ENCODE data around the gene RTP5.
"Not testable (repeated sequence)": the region's sequence is repeated elsewhere in the genome, so short reads cannot be mapped to it uniquely, and the experiment has no call there.

Gene RTP5

GRCh38 chr2:241922816-241923601 is 53.5 kb downstream of the RTP5 start:
- DNase-seq (ENCODE audit: low spot score), result not testable (repeated sequence)
